ENCODE data around the gene CFAP97.
"Not testable (repeated sequence)": the region's sequence is repeated elsewhere in the genome, so short reads cannot be mapped to it uniquely, and the experiment has no call there.

CFAP97 gene

DNA sequence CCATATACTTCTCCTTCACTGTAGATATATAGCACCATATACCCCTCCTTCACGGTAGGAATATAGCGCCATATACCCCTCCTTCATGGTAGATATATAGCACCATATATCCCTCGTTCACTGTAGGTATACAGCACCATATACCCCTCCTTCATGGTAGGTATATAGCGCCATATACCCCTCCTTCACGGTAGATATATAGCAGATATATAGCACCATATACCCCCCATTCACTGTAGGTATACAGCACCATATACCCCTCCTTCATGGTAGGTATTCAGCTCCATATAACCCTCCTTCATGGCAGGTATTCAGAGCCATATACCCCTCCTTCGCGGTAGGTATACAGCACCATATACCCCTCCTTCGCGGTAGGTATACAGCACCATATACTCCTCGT, 18.1 kb upstream of the CFAP97 start:
- DNase-seq (ENCODE audit: low read depth): no peak

DNA sequence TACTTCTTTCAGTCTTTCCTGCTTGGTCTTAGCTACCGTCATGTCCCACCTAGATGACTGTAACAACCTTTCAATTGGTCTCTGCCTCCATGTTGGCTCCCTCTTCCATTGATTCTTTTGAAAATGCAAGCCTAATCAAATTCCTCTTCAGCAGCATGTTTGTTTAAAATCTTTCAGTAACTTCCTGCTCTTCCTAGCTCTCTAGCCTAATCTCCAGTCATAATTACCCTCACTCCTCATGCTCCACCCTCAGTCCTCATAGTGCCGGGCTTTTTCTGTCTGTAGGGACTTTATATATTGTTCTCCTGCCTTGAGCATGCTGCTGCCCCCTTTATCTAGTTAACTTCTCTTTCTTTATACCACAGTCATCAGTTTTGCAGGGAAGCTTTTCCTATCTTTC, 17.7 kb upstream of the CFAP97 start:
- no peak for DNase-seq (ENCODE audit: low read depth)

DNA sequence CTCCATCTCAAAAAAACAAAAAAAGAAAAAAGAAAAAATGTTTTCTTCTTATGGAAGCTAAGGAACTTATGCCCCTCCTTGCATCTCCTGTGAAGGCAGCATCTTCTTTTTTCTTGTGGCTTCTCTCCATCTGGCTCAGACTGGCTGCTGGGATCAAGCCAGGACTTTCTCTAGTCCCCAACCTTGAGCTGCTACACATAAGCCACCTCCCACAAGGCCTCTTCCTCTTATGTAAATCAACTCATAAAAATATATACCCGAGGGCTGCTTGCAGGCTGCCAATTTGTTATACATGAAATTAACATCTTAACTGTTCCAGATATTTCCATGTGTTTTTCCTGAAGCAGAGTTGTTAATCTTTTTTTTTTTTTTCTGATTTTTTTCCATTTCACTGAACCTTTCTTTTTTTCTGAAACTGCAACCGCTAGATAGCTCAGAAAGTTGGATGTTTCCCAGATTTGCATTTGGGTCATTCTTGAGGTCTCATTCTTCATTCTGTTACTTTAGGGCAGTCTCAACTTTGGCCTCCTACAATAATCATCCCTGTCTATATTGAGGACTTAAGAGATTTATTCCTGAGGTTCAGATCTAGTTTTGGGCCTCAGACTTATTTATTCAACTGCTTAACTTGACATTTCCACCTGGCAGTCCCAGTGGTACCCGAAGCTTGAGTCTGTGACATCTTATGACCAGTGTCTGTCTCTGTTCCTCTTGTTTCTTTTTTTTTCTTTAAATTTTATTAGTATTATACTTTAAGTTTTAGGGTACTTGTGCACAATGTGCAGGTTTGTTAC, 15.9 kb upstream of the CFAP97 start:
- DNase-seq (ENCODE audit: low read depth): no peak

DNA sequence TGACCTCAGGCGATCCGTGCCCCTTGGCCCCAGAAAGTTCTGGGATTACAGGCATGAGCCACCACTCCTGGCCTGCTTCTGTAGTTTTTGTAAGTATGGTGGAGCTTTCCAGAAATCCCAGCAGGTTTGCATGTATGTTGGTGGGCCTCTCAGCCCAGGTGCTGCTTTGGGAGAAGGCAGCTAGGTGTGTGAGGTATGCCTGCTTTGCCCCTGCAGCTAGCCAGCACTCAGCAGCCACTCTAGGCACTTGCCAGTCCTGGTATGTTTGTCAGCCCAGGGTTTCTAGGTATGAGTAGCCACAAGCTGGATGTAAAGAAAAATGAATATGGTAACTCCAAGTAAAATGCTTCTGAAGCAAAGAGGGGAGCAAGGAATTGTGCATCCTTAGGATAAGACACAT, 14.5 kb upstream of the CFAP97 start:
- no peak for DNase-seq (ENCODE audit: low read depth)

DNA sequence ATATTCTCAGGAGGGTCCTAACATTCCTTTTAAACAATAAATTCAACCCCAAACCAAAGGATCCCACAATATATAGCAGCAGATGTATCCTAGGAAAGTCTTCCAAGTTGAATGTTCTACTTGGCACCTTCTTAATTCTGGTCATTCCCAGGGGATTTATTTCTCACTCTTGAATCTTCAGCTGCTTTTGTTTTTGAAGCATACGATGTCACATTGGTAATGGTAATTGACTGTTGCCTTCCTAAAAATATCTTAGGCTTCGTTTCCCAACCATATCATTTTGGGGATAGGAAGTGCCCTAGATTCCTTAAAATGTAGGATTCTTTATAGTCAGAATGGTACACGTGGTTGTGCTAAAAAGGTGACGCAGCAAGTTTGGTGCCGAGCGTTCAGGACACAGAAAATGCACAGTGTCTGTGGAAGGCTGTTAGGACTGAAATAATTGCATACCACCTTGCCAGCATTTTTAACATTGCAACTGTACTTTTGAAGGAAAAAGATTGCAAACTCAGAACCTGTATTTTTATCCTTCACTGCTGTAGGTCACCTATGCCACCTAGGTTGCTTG, 13.7 kb upstream of the CFAP97 start:
- no peak for DNase-seq (ENCODE audit: low read depth)

DNA sequence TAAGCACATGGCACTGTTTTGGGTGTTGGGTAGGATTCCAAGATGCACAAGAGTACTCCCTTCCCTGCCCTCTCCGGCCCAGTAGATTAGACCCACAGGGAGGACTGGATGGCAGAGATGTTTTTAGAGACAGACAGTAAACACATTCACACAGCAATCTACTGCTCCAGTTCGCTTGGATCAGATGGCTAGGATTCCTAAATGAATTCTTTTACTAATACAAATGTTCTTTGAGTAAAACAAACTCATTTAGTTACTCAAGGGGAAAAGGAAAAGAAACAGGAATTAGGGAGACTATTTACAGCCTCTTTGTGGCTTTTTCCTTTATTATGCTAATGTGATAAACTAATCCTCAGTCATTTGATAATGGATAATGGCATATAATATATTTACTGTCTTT, 11.5 kb upstream of the CFAP97 start:
- no peak for DNase-seq (ENCODE audit: low read depth)

DNA sequence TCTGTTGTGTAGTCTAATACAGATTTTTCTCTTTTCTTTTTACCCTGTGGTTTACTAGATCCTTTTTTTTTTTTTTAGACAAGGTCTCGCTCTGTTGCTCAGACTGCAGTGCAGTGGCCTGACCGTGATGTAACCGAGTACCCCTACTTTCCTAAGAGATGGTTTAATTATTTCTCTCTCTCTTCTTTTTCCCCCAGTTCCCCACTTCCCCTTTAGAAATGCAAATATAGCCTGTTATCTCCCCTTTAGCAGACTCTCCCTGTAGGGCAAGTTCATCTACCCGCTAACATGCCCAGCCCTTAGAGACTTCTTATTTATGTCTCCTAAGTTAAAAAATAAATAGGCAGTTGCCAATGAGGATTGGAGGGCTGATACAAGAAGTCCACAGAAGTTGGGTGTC, 10.1 kb upstream of the CFAP97 start:
- no peak for DNase-seq (ENCODE audit: low read depth)

DNA sequence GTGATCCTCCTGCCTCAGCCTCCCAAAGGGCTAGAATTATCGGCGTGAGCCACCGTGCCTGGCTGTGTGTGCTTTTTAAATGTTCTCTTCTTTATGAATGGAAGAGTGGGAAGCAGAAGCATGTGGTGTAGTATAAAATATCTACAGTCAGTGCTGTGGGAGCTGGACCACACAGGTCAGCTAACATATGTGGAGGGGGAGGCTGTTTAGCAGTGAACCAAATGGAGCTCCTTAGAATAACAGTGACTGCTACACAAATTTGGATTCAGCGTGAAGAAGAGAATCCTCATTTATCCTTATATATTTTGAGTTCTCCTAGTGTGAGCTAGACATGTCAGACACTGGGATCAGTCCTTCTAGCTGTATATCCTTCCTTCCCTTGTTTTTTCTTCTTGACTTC, 8.8 kb upstream of the CFAP97 start:
- no peak for DNase-seq (ENCODE audit: low read depth)

DNA sequence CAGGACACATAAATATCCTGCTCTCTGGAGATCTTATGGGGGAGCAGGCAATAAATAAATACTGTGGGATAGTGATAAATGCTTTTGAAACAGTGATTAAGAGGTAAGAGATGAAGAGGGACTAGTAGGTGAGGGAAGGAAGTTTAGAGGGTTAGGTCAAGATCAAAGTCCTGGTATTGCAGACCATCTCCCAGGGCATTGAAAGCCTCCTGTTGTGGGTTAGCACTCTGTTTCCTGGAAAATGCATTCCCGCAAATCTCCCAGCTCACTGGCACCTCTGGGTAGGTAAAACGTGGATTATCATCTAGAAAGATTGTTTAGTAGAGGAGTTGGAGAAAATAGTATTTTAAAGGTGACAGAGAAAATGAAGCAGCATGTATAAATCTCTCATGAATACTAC, 7.8 kb upstream of the CFAP97 start:
- DNase-seq (ENCODE audit: low read depth): no peak

DNA sequence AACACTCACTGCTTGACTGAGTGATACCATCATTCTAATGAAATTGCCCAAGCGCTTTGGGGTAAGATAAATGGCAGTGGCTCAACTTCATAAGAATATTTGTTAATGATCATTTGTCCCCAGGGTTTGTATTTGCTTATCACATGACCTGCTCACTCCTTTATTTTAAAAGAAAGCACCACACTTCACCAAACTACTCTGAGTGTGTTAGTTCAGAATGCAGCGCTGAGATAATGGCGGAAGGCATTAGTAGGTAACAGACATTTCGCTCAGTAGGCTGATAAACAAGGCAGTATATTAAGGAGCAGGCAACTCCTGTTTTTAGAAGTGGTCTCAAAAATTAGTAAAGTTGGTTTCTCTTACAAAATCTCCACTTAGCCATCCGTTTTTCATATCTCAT, 7.2 kb upstream of the CFAP97 start:
- DNase-seq (ENCODE audit: low read depth): no peak

DNA sequence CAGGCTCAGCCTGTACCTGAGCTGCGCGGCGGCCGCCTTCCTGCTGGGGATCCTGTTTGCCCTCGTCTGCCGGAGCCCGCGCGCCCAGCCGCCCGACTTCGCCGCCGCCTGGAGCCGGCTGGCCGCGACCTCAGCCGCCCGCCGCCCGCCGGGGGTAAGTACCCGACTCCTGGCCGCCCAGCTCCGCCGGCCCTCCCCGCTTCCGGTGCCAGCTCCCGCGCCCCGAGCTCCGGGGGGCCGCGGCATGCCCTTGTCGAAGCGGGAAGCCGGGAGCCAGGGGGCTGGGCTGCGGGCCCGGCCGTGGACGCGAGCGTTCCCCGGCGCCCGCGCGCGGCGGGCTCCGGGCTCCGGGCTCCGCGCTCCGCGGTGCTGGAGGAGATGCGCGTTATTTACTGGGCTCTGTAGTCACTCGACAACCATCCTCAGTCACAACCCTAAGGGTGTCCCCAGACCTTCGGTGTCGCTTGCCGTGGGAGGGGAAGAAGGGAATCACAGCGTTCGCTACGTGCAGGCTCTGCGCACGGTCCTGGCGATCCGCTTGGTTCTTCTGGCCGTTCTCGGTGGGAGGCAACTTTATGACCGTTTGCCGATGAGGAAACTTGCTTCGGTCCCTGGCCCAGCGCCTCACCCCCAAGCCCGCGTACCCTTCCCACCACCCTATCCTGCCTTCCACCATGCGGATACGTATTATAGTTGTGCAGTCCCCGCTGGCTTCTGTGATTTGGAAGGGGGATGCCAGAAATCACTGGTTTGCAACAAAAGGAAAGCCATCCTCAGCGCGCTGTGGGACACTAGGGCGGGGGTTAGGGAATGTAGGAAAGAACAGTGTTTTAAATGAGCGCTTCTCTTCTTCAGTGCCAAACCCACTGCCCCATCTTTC, 6.5 kb upstream of the CFAP97 start:
- no peak for DNase-seq (ENCODE audit: low read depth)

DNA sequence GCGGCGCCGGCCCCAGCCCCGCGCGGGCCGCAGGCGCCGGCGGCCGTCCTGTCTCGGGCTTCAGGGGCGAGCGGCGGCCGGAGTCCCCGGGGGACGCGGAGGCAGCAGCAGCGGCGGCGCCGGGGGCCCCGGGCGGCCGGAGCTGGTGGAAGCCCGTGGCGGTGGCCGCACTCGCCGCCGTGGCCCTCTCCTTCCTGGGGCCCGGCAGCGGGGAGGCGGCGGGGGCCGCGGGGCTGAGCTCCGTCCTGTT, 6.0 kb upstream of the CFAP97 start:
- not testable (repeated sequence) for DNase-seq (ENCODE audit: low read depth)

DNA sequence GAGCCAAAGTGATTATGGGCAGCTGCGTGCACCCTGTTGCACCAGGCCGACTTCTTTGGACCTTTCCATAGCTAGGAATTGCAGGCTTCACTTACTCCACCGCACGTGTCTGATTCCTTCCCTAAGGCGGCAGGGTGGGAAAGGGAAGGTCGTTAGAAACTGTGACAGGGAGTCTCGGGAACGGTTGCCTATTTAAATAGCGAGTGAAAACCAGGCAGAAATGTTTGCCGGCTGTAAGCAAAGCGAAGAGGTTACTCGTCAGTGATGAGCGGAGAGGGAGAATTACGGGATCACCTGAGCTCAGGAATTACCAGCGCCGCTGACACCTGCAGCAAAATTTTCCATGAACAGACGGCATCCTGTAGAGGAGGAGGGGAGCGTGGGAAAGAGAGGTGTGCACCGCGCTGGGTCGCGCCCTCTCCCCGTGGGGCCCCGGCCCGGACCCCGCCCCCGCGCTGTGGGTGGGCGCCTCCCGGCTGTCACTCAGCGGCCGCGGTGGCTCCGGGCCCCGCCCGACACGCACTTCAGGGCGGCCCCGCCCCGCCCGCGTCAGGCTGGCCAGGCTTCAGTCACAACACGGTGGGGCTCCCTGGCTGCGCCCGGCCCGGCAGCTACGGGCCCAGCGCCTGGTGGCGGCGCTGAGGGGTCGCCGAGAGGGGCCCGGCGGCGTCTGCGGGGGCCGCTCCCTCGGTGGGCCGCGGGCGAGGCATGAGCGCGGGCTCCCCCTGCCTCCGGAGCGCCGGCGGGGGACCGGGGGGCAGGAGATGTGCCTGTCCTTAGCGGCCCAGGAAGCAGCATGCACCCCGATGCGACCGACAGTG, 5.4 kb upstream of the CFAP97 start, which contains the start of gene SNX25:
Gene SNX25 (plus strand): TSS at position 568 of the 821 bp plus-strand sequence. CDS start 229 bp downstream, at position 797.
- DNase-seq (ENCODE audit: low read depth): peak; percentile 78

DNA sequence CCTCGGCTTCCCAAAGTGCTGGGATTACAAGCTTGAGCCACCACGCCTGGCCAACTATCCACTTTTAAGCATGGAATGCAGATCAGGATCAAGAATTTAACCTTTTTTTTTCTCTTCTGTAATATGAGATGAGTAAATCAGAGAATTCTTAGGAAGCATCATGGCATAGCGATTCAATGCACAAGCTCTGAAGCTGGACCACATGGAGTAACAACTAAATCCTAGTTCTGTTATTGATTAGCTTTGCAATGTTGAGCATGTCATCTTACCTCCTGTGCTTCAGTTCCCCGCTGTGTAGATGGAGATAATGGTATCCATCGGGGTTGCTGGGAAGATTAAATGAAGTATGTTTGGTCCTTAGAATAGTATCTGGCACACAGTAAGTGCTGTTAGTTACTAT, 3.7 kb upstream of the CFAP97 start:
- no peak for DNase-seq (ENCODE audit: low read depth)

DNA sequence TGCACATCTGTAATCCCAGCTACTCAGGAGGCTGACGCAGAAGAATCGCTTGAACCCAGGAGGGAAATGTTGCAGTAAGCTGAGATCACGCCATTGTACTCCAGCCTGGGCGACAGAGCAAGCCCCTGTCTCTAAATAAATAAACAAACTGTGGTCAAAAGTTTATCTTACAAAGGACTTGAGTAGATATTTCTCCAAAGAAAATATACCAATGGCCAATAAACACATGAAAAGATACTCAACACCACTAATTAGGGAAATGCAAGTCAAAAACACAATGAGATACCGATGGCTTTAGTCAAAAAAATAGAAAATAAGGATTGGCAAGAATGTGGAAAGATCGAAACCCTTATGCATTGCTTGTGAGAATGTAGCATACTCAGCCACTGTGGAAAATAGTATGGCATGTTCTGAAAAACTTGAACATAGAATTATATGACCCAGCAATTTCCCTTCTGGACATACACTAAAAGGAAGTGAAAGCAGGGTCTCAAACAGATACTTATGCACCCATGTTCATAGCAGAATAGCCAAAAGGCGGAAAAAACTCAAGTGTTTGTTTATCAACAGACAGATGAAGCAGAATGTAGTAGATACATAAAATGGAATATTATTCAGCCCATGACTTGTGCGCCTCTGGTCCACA, 2.0 kb upstream of the CFAP97 start:
- no peak for DNase-seq (ENCODE audit: low read depth)

DNA sequence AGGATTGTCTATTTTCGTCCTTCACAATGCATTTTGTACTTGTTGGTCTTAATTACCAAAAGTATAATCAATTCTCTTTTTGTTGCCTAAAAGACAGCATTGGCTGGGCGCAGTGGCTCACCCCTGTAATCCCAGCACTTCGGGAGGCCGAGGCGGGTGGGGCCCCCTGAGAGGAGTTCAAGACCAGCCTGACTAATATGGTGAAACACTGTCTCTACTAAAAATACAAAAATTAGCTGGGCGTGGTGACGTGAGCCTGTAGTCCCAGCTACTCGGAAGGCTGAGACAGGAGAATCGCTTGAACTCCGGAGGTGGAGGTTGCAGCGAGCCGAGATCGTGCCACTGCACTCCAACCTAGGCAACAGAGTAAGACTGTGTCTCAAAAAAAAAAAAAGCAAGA, 1.3 kb upstream of the CFAP97 start:
- DNase-seq (ENCODE audit: low read depth): not testable (repeated sequence)

DNA sequence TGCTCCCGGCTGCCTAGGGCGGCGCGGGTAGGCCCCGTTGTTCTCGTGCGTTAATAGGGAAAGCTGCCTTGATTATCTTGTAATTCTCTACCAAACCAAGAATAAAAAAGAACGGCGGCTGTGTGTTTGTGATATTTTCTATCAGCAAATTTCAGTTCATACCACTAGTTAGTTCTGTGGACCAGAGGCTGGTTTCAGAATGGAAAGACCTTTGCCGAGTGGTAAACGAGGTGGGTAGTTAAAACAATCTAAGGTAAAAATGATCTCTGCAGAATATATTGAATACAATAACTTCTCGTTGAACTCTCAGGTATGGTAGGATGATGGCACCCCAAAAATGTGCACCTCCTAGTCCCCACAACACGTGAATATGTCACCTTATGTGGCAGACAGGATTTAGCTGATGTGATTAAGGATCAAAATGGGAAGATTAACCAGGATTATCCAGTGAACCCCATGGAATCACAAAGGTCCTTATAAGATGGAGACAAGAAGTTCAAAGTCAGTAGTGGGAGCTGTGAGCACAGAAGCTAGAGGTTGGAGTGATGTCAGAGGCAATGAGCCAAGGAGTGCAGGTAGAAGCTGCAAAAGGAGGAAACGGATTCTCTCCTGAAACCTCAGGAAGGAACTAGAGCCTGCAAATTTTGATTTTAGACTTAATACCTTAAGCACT, 574 bp upstream of the CFAP97 start:
- no peak for DNase-seq (ENCODE audit: low read depth)

DNA sequence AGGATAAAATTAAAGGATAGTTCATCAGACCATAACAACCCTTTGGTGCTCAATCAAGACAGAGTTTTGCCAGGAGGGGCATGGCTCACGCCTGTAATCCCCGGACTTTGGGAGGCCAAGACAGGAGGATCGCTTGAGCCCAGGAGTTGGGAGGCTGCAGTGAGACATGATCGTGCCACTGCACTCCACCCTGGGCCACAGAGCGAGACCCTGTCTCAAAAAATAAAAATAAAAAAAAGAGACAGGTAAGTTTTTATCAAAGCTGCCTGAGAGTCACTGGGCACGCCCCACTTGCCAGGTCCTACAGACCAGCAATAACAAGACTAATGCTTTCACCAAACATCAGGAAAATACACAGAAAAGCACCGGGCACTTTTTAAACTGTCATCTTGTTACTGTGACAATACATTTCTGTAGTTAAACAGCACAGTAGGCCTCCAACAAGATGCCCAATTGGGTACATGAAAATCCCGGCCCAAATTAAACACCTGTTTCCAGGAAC, 765 bp downstream of the CFAP97 start:
- no peak for DNase-seq (ENCODE audit: low read depth)

DNA sequence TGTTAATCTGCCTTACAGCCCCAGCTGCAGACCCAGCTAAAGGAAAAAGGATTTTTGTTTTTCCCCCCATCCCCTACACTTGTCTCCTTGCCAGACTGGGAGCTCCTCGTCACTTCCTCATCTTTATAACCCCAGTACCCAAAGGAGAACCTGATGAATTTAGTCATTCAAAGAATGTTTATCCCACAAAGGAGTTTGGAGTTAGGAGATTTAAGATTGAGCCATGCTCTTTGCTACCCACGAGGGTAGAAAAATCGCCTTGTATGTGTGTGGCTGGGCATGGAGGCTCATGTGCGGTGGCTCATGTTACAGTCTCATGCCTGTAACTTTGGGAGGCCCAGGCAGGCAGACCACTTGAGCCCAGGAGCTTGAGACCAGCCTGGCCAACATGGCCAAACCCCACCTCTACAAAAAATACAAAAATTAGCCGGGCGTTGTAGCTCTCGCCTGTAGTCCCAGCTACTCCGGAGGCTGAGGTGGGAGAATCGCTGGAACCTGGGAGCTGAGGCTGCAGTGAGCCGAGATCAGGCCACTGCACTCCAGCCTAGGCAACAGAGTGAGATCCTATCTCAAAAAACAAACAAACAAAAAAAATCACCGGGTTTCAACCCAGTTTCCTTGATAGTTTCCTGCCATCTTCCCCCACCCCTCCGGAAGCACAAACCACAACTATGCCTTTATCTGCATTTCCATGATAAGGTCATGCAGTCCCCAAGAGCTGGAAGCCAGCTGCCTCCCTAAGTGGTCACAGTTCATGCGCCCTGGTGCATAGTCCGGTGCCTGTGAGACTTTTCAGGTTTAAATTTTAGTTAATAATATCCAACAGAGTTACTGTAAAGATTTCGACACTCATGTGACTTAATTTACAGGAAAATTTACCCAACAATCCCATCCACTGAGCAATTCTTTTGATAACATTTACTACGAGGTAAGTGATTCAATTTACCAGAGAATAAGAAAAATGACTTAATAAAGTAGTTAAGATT, 1.5 kb downstream of the CFAP97 start:
- no peak for DNase-seq (ENCODE audit: low read depth)

DNA sequence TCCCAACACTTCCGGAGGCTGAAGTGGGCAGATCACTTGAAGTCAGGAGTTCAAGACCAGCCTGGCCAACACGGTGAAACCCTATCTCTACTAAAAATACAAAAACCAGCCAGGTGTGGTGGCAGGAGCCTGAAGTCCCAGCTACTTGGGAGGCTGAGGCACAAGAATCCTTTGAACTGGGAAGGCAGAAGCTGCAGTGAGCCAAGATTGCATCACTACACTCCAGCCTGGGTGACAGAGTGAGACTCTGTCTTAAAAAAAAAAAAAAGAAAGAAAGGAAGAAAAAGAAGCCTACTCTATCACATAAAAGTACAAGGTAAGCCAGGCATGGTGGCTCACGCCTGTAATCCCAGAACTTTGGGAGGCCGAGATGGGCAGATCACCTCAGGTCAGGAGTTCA, 5.6 kb downstream of the CFAP97 start:
- DNase-seq (ENCODE audit: low read depth): not testable (repeated sequence)

Measured in stimulated activated CD8-positive, alpha-beta memory T cell treated with anti-CD3 and anti-CD28 coated beads, Interleukin-7, amount 100 ng/mL, for 24 hours (primary cell).